ENCODE measurements around the gene LRP1B. TPM values are rescaled to one million over a fixed set of nuclear protein-coding genes. Genes with fewer than 3 reads are reported as not detected.

Gene LRP1B
- total RNA-seq, 1 donor from 2014 or later, result 0.38 TPM

DNA sequence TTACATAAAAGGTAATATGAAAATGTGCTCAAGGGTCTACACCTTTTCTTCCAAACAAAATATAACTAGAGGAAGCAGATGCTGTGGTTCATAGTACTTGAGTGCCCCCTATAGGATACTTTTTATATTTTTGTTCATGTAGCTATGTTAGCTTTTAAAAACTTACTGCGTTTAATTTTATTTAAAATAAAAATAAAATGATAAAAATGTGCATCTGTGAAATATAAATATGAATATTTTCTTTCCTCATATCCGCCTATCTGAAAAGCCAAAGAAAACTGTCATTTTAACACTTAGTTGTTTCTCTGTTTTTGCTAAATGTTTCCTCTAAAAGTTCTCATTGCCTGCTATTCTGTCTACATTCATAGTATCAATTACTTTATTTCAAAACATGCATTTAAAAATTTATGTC lies 9.6 kb upstream of the LRP1B start:
- H3K36me3 ChIP-seq (ENCODE audit: control insufficient read depth, insufficient read depth, low read length), result no peaks in the 10 kb centered on the region
- TF ChIP-seq, protein P1, sequence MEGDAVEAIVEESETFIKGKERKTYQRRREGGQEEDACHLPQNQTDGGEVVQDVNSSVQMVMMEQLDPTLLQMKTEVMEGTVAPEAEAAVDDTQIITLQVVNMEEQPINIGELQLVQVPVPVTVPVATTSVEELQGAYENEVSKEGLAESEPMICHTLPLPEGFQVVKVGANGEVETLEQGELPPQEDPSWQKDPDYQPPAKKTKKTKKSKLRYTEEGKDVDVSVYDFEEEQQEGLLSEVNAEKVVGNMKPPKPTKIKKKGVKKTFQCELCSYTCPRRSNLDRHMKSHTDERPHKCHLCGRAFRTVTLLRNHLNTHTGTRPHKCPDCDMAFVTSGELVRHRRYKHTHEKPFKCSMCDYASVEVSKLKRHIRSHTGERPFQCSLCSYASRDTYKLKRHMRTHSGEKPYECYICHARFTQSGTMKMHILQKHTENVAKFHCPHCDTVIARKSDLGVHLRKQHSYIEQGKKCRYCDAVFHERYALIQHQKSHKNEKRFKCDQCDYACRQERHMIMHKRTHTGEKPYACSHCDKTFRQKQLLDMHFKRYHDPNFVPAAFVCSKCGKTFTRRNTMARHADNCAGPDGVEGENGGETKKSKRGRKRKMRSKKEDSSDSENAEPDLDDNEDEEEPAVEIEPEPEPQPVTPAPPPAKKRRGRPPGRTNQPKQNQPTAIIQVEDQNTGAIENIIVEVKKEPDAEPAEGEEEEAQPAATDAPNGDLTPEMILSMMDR (IDR thresholded peaks at IDR 0.05; ENCODE audit: insufficient read depth, low read length, poor library complexity, severe bottlenecking), result no peak
- H3K4me3 ChIP-seq (ENCODE audit: low read depth, low read length), result no peak overlapping the region
- no peaks in the 10 kb centered on the region for H3K27me3 ChIP-seq (ENCODE audit: control insufficient read depth, insufficient read depth, low read length)
- no peak for DNase-seq (ENCODE audit: low read depth)

DNA sequence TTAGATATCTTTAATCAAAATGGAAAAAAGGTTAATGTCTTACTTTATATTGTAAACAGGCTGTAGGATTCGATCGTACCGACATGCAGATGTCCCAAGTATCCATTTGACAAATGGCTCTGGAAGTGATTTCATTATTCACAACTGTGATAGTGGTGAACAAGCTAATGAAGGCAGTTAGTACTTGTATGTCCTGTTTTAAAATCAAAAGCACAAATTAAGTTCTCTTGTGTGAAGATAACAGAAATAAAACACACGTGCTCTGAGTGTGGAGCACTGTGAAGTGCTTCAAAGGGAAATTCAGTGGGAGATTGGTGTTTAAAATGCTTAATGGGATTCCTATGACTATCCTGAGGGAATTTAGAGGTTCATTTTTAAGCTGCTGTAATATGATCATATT lies 8.6 kb upstream of the LRP1B start:
- TF ChIP-seq, protein P1 (IDR thresholded peaks at IDR 0.05; ENCODE audit: insufficient read depth, low read length, poor library complexity, severe bottlenecking), result no peak
- DNase-seq (ENCODE audit: low read depth), result no peak
- Histone ChIP-seq H3K27me3 (ENCODE audit: control insufficient read depth, insufficient read depth, low read length) (no peaks in the 10 kb centered on the region), H3K4me3 (ENCODE audit: low read depth, low read length) (no peak overlapping the region), H3K36me3 (ENCODE audit: control insufficient read depth, insufficient read depth, low read length) (no peaks in the 10 kb centered on the region)

DNA sequence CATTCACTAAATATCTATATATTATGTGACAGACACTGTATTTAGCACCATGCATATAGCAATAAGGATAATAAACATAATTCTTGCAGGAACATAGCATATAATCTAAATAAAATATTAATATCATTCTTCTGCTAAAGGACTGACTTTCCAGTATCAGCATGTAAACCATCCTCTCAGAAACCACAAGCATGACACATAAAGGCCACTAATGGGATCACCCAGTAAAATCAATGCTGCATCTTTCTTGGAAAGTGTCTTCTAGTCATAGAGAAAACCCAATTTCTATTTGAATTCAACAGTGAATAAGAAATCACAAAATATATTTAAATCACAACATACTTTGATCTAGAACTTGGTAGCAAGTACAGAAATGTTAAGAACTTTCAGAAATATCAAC lies 5.8 kb upstream of the LRP1B start:
- Histone ChIP-seq H3K36me3 (ENCODE audit: control insufficient read depth, insufficient read depth, low read length) (no peaks in the 10 kb centered on the region), H3K4me3 (ENCODE audit: low read depth, low read length) (no peak overlapping the region), H3K27me3 (ENCODE audit: control insufficient read depth, insufficient read depth, low read length) (no peaks in the 10 kb centered on the region)
- TF ChIP-seq, protein P1 (IDR thresholded peaks at IDR 0.05; ENCODE audit: insufficient read depth, low read length, poor library complexity, severe bottlenecking), result no peak
- DNase-seq (ENCODE audit: low read depth), result no peak

DNA sequence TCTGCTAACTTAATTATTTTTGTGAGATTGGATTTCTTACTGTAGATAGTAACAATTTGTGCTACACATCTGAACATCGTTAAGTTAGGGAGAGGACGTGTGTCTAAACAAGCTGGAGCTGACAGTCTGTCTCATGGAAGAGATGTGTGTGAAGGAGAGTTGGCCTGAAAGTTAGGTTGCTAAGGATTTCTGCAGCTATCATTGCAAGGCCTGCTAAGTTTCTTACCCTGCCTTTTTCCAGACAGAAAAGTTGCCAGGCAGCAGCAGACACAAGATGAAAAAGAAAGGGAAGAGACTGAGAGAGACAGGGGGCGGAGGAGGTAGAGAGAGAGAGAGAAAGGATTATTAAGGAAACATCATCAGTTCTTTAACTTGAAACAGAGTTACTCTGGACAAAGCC lies 4.1 kb upstream of the LRP1B start:
- TF ChIP-seq, protein P1 (IDR thresholded peaks at IDR 0.05; ENCODE audit: insufficient read depth, low read length, poor library complexity, severe bottlenecking), result no peak
- Histone ChIP-seq H3K27me3 (ENCODE audit: control insufficient read depth, insufficient read depth, low read length) (no peaks in the 10 kb centered on the region), H3K36me3 (ENCODE audit: control insufficient read depth, insufficient read depth, low read length) (no peaks in the 10 kb centered on the region), H3K4me3 (ENCODE audit: low read depth, low read length) (no peak overlapping the region)
- DNase-seq (ENCODE audit: low read depth), result no peak

DNA sequence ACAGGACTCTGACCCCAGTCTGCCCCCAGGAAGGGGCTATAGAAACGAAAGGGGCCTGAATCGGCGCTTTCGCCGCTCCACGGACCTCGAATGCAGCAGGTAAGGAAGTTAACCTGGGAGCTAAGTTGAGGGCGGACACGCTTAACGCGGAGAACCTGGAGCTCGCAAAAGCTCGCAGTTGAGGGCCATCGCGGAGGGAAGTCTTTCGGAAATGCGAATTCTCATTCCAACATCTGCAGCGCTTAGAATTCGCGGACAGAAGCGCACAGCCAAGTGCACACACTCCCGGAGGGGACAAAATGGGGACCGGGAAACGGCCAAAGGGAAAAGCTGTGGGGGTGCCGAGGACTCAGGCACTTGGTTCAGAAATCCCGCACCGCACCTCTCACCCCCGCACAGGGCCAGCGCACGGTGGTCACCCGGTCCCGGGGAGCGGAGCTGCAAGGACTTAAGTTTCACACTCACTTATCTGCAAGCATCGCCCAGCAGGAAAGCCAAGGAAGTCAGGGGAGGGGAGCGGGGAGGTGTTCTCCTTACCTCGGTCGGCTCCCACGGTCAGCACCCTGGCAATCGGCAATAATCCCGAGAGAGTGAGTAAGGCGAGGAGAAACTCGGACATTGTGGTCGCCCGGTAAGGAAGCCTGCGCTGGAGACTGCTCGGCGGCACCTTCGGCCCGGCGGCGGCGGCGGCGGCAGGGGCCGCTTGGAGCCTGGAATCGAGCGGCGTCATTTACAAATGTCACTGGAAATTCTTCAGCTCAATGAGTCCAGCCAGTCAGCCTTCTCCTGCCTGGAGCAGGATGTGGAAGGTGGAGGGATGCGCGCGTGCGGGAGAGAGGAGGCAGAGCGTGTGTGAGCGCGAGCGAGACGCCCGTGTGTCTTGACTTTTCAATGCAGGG lies 456 bp downstream of the LRP1B start:
- TF ChIP-seq, protein P1 (IDR thresholded peaks at IDR 0.05; ENCODE audit: insufficient read depth, low read length, poor library complexity, severe bottlenecking), result no peak
- no peaks in the 10 kb centered on the region for H3K36me3 ChIP-seq (ENCODE audit: control insufficient read depth, insufficient read depth, low read length)
- peak overlapping the region; percentile 61 for H3K4me3 ChIP-seq (ENCODE audit: low read depth, low read length)
- H3K27me3 ChIP-seq (ENCODE audit: control insufficient read depth, insufficient read depth, low read length), result no peaks in the 10 kb centered on the region
- DNase-seq (ENCODE audit: low read depth), result no peak

GRCh38 chr2:142128105-142128504 lies 2.7 kb downstream of the LRP1B start:
- no peaks in the 10 kb centered on the region for H3K36me3 ChIP-seq (ENCODE audit: control insufficient read depth, insufficient read depth, low read length)
- no peaks in the 10 kb centered on the region for H3K27me3 ChIP-seq (ENCODE audit: control insufficient read depth, insufficient read depth, low read length)
- H3K4me3 ChIP-seq (ENCODE audit: low read depth, low read length), result no peak overlapping the region
- no peak for DNase-seq (ENCODE audit: low read depth)
- TF ChIP-seq, protein P1 (IDR thresholded peaks at IDR 0.05; ENCODE audit: insufficient read depth, low read length, poor library complexity, severe bottlenecking), result no peak

Measured in kidney epithelial cell (primary cell).